Suprapubic skin (tissue), 4 donors: Measurements from ENCODE around the gene F7. TPM values are rescaled to one million over a fixed set of nuclear protein-coding genes. Genes with fewer than 3 reads are reported as not detected.

Source experiments
- DNase-seq, 2 donors: peaks; one replicate each; pipeline ENCODE4 v3.0.0-alpha.2; 2019; ENCODE audit warnings: low spot score in 2 of 2
- H3K27ac ChIP-seq: fragments of 200-600 bp; sonication (generic); one replicate; pipeline ENCODE4 v1.5.1; 2019
- H3K27me3 ChIP-seq: fragments of 200-600 bp; sonication (generic); one replicate; pipeline ENCODE4 v1.5.1; 2019
- H3K36me3 ChIP-seq: fragments of 200-600 bp; sonication (generic); one replicate; pipeline ENCODE4 v1.5.1; 2019
- H3K4me1 ChIP-seq: fragments of 200-600 bp; sonication (generic); one replicate; pipeline ENCODE4 v1.5.1; 2019
- H3K4me3 ChIP-seq: fragments of 200-600 bp; sonication (generic); one replicate; pipeline ENCODE4 v1.5.1; 2019; ENCODE audit warnings: mild to moderate bottlenecking
- H3K9me3 ChIP-seq: fragments of 200-600 bp; sonication (generic); one replicate; pipeline ENCODE4 v1.5.1; 2019
- CTCF ChIP-seq, 2 donors: fragments of 200-600 bp in 1 of 2; fragments of 450-650 bp in 1 of 2; sonication (generic) in 1 of 2; IDR thresholded peaks; one replicate each; pipeline ENCODE4 v1.5.1; 2016 to 2019; ENCODE audit warnings: antibody characterized with exemption in 2 of 2, mild to moderate bottlenecking in 1 of 2, moderate library complexity in 1 of 2
- EP300 ChIP-seq: sonication (generic); formaldehyde crosslinking; IDR thresholded peaks from one replicate; pipeline ENCODE4 v1.6.1; 2017; ENCODE audit warnings: antibody characterized with exemption
- POLR2A ChIP-seq, 2 donors: fragments of 450-650 bp; IDR thresholded peaks; one replicate each; pipeline ENCODE4 v1.6.1; 2017; ENCODE audit warnings: antibody characterized with exemption in 2 of 2, mild to moderate bottlenecking in 2 of 2, moderate library complexity in 2 of 2
- POLR2AphosphoS5 ChIP-seq, 3 donors: sonication (generic); formaldehyde crosslinking; IDR thresholded peaks; one replicate each; pipeline ENCODE4 v1.6.1; 2017; ENCODE audit warnings: antibody characterized with exemption in 3 of 3
- WGBS: methylation state at CpG from one replicate; pipeline ENCODE4 v1.1.5; 2018; 5-methylcytosine and 5-hydroxymethylcytosine counted together
- total RNA-seq, 4 donors: library from RNA; depleted of rRNA; stranded (reverse); fragments of >200 nt; gene quantifications; one replicate each; pipeline ENCODE4 v1.1.0, GENCODE V29; 2016

The F7 gene
- total RNA-seq, 4 donors from 2014 or later, result not detected

GRCh38 chr13:113143466-113144254 is 38.1 kb downstream of the F7 start:
- H3K27ac ChIP-seq, result no peak overlapping the region
- H3K4me3 ChIP-seq, result no peak overlapping the region
- no peak for TF ChIP-seq POLR2A (IDR thresholded peaks at IDR 0.05)
- no peak for TF ChIP-seq POLR2AphosphoS5 (IDR thresholded peaks at IDR 0.05)
- no peak for TF ChIP-seq EP300
- no peak for TF ChIP-seq CTCF (IDR thresholded peaks at IDR 0.05)
- no peaks in the 10 kb centered on the region for H3K27me3 ChIP-seq
- no peaks in the 10 kb centered on the region for H3K9me3 ChIP-seq
- no peak for DNase-seq
- no peaks in the 10 kb centered on the region for H3K4me1 ChIP-seq
- H3K36me3 ChIP-seq, result no peaks in the 10 kb centered on the region
- 91% methylated on average over 27 of the region's 39 CpGs for WGBS

GRCh38 chr13:113144255-113144629 is 38.7 kb downstream of the F7 start:
- no peaks in the 10 kb centered on the region for H3K27me3 ChIP-seq
- H3K36me3 ChIP-seq, result no peaks in the 10 kb centered on the region
- no peak overlapping the region for H3K4me3 ChIP-seq
- DNase-seq, result no peak
- no peaks in the 10 kb centered on the region for H3K4me1 ChIP-seq
- TF ChIP-seq EP300, result no peak
- H3K27ac ChIP-seq, result no peak overlapping the region
- no peaks in the 10 kb centered on the region for H3K9me3 ChIP-seq
- WGBS, result 97% methylated on average over 5 of the region's 12 CpGs

GRCh38 chr13:113145496-113145895 is 39.9 kb downstream of the F7 start:
- no peak overlapping the region for H3K27ac ChIP-seq
- WGBS, result 81% methylated on average over 12 of the region's 12 CpGs
- H3K36me3 ChIP-seq, result no peaks in the 10 kb centered on the region
- no peak for DNase-seq
- H3K4me1 ChIP-seq, result no peaks in the 10 kb centered on the region
- H3K27me3 ChIP-seq, result no peaks in the 10 kb centered on the region
- no peak overlapping the region for H3K4me3 ChIP-seq
- no peak for TF ChIP-seq POLR2AphosphoS5 (IDR thresholded peaks at IDR 0.05)
- no peak for TF ChIP-seq EP300
- TF ChIP-seq CTCF (IDR thresholded peaks at IDR 0.05), result no peak
- no peak for TF ChIP-seq POLR2A (IDR thresholded peaks at IDR 0.05)
- no peaks in the 10 kb centered on the region for H3K9me3 ChIP-seq

- H3K27me3 ChIP-seq, result no peaks in the 10 kb centered on the region
- no peak for TF ChIP-seq EP300
- no peak for TF ChIP-seq POLR2AphosphoS5 (IDR thresholded peaks at IDR 0.05)
- TF ChIP-seq POLR2A (IDR thresholded peaks at IDR 0.05), result no peak
- TF ChIP-seq CTCF (IDR thresholded peaks at IDR 0.05), result no peak
- no peaks in the 10 kb centered on the region for H3K36me3 ChIP-seq
- H3K4me1 ChIP-seq, result no peaks in the 10 kb centered on the region
- H3K4me3 ChIP-seq, result no peak overlapping the region
- WGBS, result 83% methylated on average over 14 of the region's 15 CpGs
- no peak overlapping the region for H3K27ac ChIP-seq
- H3K9me3 ChIP-seq, result no peaks in the 10 kb centered on the region
- DNase-seq, result no peak
Observed at GRCh38 chr13:113145911-113146598, 40.5 kb downstream of the F7 start.

GRCh38 chr13:113146750-113147149 is 41.2 kb downstream of the F7 start:
- no peak for TF ChIP-seq POLR2A (IDR thresholded peaks at IDR 0.05)
- TF ChIP-seq EP300, result no peak
- TF ChIP-seq CTCF (IDR thresholded peaks at IDR 0.05), result no peak
- TF ChIP-seq POLR2AphosphoS5 (IDR thresholded peaks at IDR 0.05), result no peak
- Histone ChIP-seq H3K27me3 (no peaks in the 10 kb centered on the region), H3K27ac (no peak overlapping the region), H3K4me3 (no peak overlapping the region), H3K4me1 (no peaks in the 10 kb centered on the region), H3K36me3 (no peaks in the 10 kb centered on the region), H3K9me3 (no peaks in the 10 kb centered on the region)
- 92% methylated on average over 6 of the region's 9 CpGs for WGBS
- no peak for DNase-seq
